ENCODE measurements around the gene GNAI1.

GNAI1 gene

DNA sequence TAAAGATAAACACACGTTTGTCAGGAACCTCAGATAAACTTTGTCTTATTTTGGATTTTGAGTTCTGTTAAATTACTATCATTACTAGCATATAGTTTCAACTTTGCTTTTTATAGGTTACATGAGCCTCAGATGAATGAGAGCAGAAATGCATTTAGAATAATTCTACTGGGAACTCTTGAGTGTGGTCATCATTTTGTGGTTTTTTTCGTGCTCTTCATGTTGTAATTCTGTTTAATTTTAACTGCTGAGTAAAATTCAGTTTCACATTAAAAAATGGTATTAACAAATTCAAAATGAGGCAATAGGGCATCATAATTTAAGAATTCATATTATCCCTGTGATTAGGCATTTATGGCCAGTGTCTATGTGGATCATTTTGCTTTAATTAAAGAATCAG, 72.9 kb downstream of the GNAI1 start:
- Mint-ChIP-seq H3K4me3 (no peak overlapping the region), H3K9me3 (peaks cover 5% of the 10 kb centered on the region), H3K27ac (no peak overlapping the region), H3K36me3 (peaks cover 2% of the 10 kb centered on the region), H3K27me3 (no peaks in the 10 kb centered on the region), H3K4me1 (no peaks in the 10 kb centered on the region)

DNA sequence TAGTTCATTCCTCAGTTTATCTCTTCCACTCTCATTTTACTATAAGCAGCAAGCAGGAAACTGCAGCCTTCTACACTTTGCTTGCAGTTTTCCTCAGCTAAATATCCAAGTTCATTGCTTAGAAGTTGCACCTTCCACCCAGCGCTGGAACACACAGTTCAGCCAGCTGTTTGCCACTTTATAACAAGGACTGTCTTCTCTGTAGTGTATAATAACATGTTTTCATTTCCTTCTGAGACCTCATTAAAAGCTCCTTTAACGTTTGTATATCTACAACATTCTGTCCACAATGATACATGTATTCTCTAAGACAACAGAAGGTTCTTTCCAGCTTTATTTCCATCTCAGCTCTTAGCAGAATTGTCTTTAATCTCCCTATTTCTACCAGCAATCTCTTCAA, 74.1 kb downstream of the GNAI1 start:
- Mint-ChIP-seq H3K36me3 (peaks cover 2% of the 10 kb centered on the region), H3K4me1 (no peaks in the 10 kb centered on the region)

DNA sequence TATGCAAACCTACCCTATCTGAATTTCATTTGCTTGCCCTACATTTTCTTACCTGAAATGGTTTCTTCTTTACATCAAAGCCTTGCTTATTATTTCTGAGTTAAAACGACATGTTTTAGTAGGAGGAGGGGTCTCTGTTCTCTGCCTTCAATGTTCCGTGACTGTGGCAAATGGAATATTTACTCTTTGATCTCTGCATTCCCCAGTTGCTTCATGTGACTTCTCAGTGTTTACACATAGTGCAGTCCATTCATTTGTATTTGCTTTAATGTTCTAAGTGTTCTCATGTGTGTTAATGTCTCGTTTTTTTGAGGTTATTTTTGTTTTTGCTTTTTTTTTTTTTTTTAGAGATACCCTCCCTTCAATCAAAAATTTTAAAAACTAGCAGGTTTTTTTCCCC, 75.8 kb downstream of the GNAI1 start:
- Mint-ChIP-seq H3K4me1 (no peaks in the 10 kb centered on the region), H3K36me3 (peaks cover 2% of the 10 kb centered on the region), H3K4me3 (no peak overlapping the region), H3K9me3 (peaks cover 5% of the 10 kb centered on the region), H3K27ac (no peak overlapping the region), H3K27me3 (no peaks in the 10 kb centered on the region)

More for the DNA sequence above, 74.1 kb downstream of the GNAI1 start:
- Mint-ChIP-seq H3K27me3 (no peaks in the 10 kb centered on the region), H3K9me3 (peaks cover 5% of the 10 kb centered on the region), H3K27ac (no peak overlapping the region), H3K4me3 (no peak overlapping the region)

DNA sequence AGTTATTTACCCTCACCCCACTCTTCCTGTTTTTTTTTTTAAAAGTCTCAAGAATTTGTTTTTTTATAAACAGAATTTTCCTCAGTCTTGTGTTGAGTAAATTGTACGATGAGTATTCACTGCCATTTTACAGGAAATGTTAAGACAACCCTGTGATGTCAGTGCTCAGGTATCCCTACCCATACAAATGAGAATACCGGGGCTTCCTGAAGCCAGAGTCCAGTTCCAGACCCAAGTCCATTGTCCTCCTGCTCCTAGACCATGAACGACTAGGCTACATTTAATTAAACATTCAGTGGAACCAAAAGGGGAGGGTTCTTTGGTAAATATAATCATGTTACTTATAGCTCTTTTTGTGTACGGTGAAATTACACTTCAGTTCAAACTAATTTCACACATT, 79.2 kb downstream of the GNAI1 start:
- Mint-ChIP-seq H3K9me3 (peaks cover 5% of the 10 kb centered on the region), H3K27ac (no peak overlapping the region), H3K36me3 (peaks cover 2% of the 10 kb centered on the region), H3K27me3 (no peaks in the 10 kb centered on the region), H3K4me1 (peaks cover 4% of the 10 kb centered on the region), H3K4me3 (no peak overlapping the region)

DNA sequence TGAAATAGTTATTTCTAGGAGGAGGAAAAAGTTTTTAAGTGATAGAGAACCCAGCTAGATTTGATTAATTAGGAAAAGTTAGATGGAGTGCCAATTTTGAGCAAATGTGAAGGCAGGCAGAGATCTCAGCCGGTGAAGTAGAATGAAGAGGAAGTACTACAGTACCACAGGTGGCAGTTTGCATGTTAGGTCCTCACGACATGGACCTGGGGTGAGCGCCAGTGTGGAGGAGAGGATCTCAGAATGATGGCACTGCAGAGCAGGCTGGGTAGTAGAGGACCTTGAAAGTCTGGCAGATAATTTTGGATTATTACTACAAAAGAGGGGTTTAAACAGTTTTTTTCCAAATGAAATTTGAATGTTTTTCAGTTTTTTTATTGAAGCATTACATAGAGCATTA, 81.1 kb downstream of the GNAI1 start:
- Mint-ChIP-seq H3K36me3 (peaks cover under 1% of the 10 kb centered on the region), H3K4me1 (peaks cover 4% of the 10 kb centered on the region), H3K4me3 (no peak overlapping the region), H3K27me3 (no peaks in the 10 kb centered on the region), H3K9me3 (peaks cover 2% of the 10 kb centered on the region), H3K27ac (no peak overlapping the region)

DNA sequence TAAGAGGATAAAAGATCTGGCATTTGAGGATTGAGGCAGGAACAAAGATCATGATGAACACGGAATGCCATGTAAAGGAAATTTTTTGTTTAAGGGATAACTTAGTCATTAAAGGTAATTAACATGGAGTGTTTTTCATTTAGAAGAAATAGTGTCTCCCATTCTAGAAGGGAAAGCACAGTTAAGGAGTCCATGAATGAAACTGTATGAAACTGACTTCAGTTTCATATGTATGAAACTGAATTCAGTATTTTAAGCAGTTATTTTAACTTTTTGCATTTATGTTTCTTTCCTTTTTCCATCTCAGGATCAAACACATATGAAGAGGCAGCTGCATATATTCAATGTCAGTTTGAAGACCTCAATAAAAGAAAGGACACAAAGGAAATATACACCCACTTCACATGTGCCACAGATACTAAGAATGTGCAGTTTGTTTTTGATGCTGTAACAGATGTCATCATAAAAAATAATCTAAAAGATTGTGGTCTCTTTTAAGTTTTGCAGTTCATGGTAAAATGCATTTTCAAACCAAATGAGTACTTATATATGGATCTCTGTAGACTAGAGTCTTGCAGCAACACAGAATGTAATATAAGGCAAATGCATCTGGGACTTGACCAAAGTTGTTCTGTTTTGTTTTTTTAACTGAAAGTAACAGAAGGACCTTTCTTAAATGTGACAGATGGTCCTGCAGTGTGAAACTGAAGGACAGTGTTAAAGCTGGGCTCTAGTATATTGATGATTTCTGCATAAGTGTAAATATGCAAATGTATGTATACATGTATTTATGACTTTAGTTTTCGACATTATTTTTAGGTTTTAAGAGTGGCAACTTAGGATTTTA, 82.6 kb downstream of the GNAI1 start:
- H3K4me1 Mint-ChIP-seq = peaks cover 4% of the 10 kb centered on the region

DNA sequence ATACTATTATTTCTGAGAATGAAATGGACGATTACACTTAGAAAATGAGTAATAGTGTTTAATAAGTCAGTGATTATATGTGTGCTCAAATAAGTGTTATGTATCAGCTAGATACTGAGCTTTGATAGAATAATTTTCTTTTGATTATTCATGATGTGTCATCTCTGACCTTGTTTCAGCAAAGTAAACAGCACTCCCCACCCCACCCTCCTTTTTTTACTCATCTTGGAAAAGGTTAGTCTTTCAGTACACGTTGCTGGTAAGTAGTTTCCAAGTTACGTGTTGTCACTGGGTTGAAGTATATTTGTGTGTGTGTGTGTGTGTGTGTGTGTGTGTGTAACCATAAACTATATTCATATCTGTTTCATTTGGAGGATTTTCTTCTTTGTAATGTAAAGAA, 84.1 kb downstream of the GNAI1 start:
- no peaks in the 10 kb centered on the region for H3K27me3 Mint-ChIP-seq
- no peak overlapping the region for H3K27ac Mint-ChIP-seq
- H3K4me3 Mint-ChIP-seq = no peak overlapping the region
- no peaks in the 10 kb centered on the region for H3K9me3 Mint-ChIP-seq
- H3K36me3 Mint-ChIP-seq = no peaks in the 10 kb centered on the region
- H3K4me1 Mint-ChIP-seq = peaks cover 4% of the 10 kb centered on the region

More for the DNA sequence above, 82.6 kb downstream of the GNAI1 start:
- H3K4me3 Mint-ChIP-seq = no peak overlapping the region
- H3K27me3 Mint-ChIP-seq = no peaks in the 10 kb centered on the region
- H3K9me3 Mint-ChIP-seq = no peaks in the 10 kb centered on the region
- H3K27ac Mint-ChIP-seq = peak overlapping the region; percentile 25
- no peaks in the 10 kb centered on the region for H3K36me3 Mint-ChIP-seq

DNA sequence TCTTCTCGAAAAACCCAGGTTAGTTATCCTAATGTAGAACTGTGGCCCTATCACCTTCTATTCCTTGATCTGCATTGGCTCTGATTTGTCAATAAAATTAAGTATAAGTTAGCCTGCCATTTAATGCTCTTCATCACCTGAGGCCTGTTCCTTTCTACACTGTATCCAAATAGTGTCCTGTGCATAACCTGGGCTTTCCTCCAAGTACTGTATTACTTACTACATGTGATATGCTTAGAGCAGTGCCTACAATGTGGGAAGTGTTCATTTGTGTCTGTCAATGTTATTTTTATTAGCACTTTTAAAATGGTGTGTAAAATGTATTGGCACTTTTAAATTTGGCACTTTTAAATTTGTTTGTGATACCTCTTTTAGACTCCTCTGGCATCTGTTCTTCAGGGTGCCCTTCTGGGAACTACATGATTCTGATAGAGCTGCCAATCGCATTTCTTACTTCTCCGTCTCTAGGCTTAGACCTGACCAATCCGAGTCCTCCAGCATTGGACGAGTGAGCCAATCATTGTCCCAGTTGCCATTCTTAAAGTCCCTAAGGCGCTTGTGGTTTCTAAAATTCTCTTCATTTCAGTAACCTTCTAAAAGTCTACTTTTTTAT, 85.5 kb downstream of the GNAI1 start:
- no peak overlapping the region for H3K4me3 Mint-ChIP-seq
- no peaks in the 10 kb centered on the region for H3K27me3 Mint-ChIP-seq
- H3K4me1 Mint-ChIP-seq = peaks cover 4% of the 10 kb centered on the region
- no peaks in the 10 kb centered on the region for H3K36me3 Mint-ChIP-seq
- H3K27ac Mint-ChIP-seq = no peak overlapping the region
- no peaks in the 10 kb centered on the region for H3K9me3 Mint-ChIP-seq

DNA sequence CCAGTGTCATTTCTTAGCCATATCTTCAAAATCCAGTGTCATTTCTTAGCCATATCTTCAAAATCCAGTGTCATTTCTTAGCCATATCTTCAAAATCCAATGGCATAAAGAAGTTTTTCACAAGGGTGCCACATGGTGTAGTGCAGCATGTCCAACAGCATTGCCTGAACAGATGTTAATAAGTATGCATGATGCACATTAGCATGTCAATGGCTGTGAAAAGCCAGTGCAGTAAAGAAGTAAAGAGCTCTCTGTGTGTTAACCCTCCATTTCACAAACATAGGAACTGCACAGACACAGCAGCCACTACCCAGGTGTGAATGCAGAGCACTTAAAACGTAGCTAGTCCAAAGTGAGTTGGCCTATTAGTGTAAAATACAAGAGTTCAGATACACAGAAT, 89.8 kb downstream of the GNAI1 start:
- Mint-ChIP-seq H3K9me3 (no peaks in the 10 kb centered on the region), H3K4me1 (no peaks in the 10 kb centered on the region), H3K27me3 (no peaks in the 10 kb centered on the region), H3K4me3 (no peak overlapping the region), H3K27ac (no peak overlapping the region), H3K36me3 (no peaks in the 10 kb centered on the region)

DNA sequence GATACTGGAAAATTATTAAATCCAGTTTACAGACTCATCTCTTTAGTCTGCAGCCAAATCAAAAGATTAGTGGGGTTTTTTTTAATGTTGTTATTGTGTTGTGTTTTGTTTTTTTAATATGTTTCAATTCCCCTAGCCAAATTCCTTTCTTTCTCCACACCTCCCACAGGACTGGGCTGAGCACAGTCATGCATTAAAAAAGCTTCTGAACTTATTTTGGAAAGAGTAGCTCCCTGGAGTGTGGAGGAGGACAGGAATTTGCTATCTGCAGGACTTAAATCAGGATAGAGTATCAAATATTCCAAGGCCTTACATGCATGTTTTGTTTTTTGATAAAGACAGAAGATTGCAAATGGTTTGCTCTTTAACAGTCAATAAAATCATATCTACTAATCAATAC, 90.7 kb downstream of the GNAI1 start:
- Mint-ChIP-seq H3K4me1 (no peaks in the 10 kb centered on the region), H3K27me3 (no peaks in the 10 kb centered on the region), H3K9me3 (no peaks in the 10 kb centered on the region)

DNA sequence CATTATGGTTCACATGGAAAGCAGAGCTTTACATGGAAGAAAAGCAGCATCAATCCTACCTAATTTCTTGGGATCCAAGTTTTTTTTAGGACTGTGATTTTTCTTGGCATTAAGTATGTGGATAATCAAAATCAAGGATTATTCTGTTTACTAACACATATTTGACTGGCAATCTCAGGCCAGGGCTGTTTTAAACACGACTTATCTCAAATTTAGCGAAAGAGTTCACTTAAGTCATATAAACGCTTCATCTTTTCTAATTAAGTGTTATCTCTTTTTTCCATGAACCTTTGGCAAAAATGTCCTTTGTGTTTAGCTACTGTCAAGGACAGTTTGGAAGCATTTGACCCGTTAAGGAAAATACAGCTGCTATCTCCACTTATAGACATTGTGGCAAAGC, 92.0 kb downstream of the GNAI1 start:
- no peak overlapping the region for H3K4me3 Mint-ChIP-seq
- no peaks in the 10 kb centered on the region for H3K36me3 Mint-ChIP-seq
- no peaks in the 10 kb centered on the region for H3K9me3 Mint-ChIP-seq
- H3K4me1 Mint-ChIP-seq = no peaks in the 10 kb centered on the region
- no peaks in the 10 kb centered on the region for H3K27me3 Mint-ChIP-seq
- no peak overlapping the region for H3K27ac Mint-ChIP-seq

More for the DNA sequence above, 90.7 kb downstream of the GNAI1 start:
- Mint-ChIP-seq H3K36me3 (no peaks in the 10 kb centered on the region), H3K4me3 (no peak overlapping the region), H3K27ac (no peak overlapping the region)

DNA sequence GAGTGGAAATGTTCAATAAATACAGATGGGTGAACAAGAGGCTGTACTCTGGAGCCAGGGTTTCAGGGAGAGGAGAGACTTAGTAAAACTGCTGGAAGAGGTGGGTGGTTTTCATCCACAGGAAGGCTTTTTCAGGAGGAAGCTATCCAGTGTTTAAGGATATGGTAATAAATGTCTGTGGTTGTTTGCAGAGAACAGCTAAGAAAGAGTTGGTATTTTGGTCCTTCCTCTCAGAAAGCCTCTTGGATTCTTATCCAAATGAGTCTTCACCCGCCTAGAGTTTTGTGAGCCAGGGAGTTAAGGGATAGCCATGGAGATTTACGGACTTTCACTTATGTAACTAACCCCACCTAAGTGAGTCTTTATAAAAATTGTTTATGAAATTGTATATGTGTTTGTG, 95.7 kb downstream of the GNAI1 start:
- Mint-ChIP-seq H3K27me3 (no peaks in the 10 kb centered on the region), H3K27ac (no peak overlapping the region), H3K36me3 (no peaks in the 10 kb centered on the region), H3K4me1 (no peaks in the 10 kb centered on the region), H3K9me3 (no peaks in the 10 kb centered on the region), H3K4me3 (no peak overlapping the region)

DNA sequence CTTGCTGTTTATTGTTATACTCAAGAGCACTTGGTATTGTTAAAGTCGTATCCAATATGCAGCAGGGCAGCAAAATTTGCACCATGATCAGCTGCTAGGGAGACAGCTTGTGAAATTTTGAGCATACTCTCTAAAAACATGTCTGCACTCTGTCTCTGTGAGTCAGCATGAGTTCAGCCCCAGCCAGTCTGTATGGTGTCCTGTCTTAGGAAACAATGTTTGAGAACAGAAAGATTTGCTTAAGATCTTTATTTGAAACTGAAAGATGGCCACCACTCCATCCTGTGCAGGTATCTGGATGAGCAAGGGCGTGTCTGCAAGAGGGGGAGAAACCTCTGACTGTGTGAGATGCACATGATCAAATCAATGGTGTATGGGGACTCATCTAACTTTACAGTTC, 97.1 kb downstream of the GNAI1 start:
- Mint-ChIP-seq H3K4me3 (no peak overlapping the region), H3K27me3 (no peaks in the 10 kb centered on the region), H3K9me3 (no peaks in the 10 kb centered on the region), H3K4me1 (no peaks in the 10 kb centered on the region), H3K27ac (no peak overlapping the region), H3K36me3 (no peaks in the 10 kb centered on the region)

DNA sequence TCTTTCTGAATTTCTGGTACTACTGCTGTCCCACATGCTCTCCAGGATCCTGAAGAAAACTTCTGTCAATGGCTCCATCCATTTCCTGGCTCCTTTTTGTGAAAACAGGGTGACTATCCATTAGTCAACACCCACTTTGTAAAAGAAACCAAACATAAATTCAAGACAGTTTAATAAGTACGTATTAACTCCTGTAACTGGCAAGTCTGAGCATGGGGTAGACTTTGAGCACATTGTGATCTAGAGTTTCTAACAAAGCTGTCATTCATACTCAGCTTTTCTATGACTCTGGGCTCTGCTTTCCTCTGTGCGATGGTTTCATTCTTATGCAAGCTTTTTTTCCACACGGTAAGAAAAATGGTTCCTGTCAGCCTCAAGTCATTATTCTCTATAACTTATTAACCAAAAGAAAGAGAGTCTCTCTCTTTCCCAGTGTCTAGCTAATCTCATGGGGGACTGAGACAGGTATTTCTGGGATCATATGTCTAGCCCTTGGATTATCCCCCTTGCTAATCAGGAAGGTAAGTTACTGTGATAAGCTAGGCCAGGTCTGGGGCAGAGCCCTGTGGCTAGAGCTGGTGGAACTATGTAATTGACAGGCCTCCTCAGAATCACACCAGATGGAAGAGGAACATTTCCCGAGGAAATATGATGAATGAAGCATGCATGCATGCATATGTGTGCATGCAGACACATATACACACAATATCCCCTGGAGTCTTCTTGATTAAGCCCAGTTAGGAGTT, 98.5 kb downstream of the GNAI1 start:
- Mint-ChIP-seq H3K4me1 (no peaks in the 10 kb centered on the region), H3K4me3 (no peak overlapping the region), H3K9me3 (no peaks in the 10 kb centered on the region), H3K27ac (no peak overlapping the region), H3K27me3 (no peaks in the 10 kb centered on the region), H3K36me3 (no peaks in the 10 kb centered on the region)

DNA sequence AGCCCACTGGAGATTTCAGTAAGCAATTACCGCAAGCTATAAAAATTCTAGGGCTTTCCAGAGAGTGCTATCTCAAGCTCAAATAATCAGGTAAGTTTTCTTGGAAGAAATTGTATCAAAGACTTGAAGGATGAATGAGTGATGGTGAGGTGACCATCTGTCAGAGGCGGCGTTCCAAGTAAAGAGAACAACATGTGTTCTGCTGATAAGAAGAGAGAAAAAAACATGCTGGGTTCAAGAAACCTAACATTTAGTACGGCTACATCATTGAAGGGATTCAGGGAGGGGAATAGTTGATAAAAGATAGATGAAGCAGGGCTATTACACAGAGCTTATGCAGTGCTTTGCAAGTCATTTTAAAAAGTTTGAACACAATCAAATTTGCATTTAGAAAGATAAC, 100.7 kb downstream of the GNAI1 start:
- no peaks in the 10 kb centered on the region for H3K27me3 Mint-ChIP-seq
- no peaks in the 10 kb centered on the region for H3K4me1 Mint-ChIP-seq
- no peak overlapping the region for H3K4me3 Mint-ChIP-seq
- no peak overlapping the region for H3K27ac Mint-ChIP-seq
- H3K9me3 Mint-ChIP-seq = no peaks in the 10 kb centered on the region
- H3K36me3 Mint-ChIP-seq = no peaks in the 10 kb centered on the region

DNA sequence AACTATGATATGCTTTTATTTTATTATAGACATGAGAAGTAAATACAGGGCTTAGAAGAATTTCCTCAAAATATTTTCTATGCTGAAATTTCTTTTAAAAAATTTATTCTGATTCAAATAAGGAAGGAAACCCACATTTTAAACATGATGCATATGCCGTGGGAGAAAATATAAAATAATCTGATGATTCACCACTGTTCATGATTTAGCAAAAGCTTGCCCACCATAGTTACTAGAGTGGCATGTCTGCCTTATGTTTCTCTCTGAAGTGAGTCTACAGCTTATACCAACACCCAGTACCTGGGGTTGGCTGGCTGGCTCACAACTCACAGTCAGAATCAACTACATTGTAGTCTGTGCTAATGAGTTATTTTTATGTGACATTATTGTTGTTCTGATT, 102.0 kb downstream of the GNAI1 start:
- no peaks in the 10 kb centered on the region for H3K36me3 Mint-ChIP-seq

More for the DNA sequence above, 102.0 kb downstream of the GNAI1 start:
- Mint-ChIP-seq H3K4me1 (no peaks in the 10 kb centered on the region), H3K9me3 (no peaks in the 10 kb centered on the region), H3K27ac (no peak overlapping the region), H3K4me3 (no peak overlapping the region), H3K27me3 (no peaks in the 10 kb centered on the region)
